Activated T-cell treated with anti-CD3 and anti-CD28 coated beads for 48 hours (primary cell): ENCODE measurements around the gene FRMD4A.
"Not testable (repeated sequence)": the region's sequence is repeated elsewhere in the genome, so short reads cannot be mapped to it uniquely, and the experiment has no call there.

Experiments used
- DNase-seq: peaks from one replicate; pipeline ENCODE4 v3.0.0-alpha.2; 2020; ENCODE audit warnings: low read depth

The FRMD4A gene

GRCh38 chr10:14048930-14049613 lies 281.7 kb downstream of the FRMD4A start:
- no peak for DNase-seq

- DNase-seq = no peak
These were observed 283.3 kb downstream of the FRMD4A start for GRCh38 chr10:14047431-14047830.

- not testable (repeated sequence) for DNase-seq
These were observed 288.7 kb downstream of the FRMD4A start for GRCh38 chr10:14042051-14042450.

- DNase-seq = no peak
These were observed 289.7 kb downstream of the FRMD4A start for GRCh38 chr10:14040787-14041631.

GRCh38 chr10:14039968-14040668 lies 290.6 kb downstream of the FRMD4A start:
- no peak for DNase-seq

- DNase-seq = no peak
These were observed 294.5 kb downstream of the FRMD4A start for GRCh38 chr10:14036233-14036632.

- DNase-seq = no peak
These were observed 295.2 kb downstream of the FRMD4A start for GRCh38 chr10:14035506-14035905.

GRCh38 chr10:14032406-14032998 lies 298.2 kb downstream of the FRMD4A start:
- peak; percentile 39 for DNase-seq

- no peak for DNase-seq
These were observed 304.4 kb downstream of the FRMD4A start for GRCh38 chr10:14026325-14026724.

- no peak for DNase-seq
These were observed 305.2 kb downstream of the FRMD4A start for GRCh38 chr10:14025283-14026189.

GRCh38 chr10:14024329-14025202 lies 306.2 kb downstream of the FRMD4A start:
- DNase-seq = no peak

GRCh38 chr10:14023673-14024328 lies 306.9 kb downstream of the FRMD4A start:
- DNase-seq = no peak

- DNase-seq = no peak
These were observed 307.6 kb downstream of the FRMD4A start for GRCh38 chr10:14022954-14023672.

GRCh38 chr10:14022052-14022451 lies 308.7 kb downstream of the FRMD4A start:
- no peak for DNase-seq

- DNase-seq = no peak
These were observed 310.6 kb downstream of the FRMD4A start for GRCh38 chr10:14020037-14020664.

- DNase-seq = no peak
These were observed 313.3 kb downstream of the FRMD4A start for GRCh38 chr10:14017467-14017866.

- no peak for DNase-seq
These were observed 313.8 kb downstream of the FRMD4A start for GRCh38 chr10:14016931-14017333.

GRCh38 chr10:14016011-14016536 lies 314.6 kb downstream of the FRMD4A start:
- no peak for DNase-seq
